Measurements from ENCODE around the gene CIC.

CIC gene

DNA sequence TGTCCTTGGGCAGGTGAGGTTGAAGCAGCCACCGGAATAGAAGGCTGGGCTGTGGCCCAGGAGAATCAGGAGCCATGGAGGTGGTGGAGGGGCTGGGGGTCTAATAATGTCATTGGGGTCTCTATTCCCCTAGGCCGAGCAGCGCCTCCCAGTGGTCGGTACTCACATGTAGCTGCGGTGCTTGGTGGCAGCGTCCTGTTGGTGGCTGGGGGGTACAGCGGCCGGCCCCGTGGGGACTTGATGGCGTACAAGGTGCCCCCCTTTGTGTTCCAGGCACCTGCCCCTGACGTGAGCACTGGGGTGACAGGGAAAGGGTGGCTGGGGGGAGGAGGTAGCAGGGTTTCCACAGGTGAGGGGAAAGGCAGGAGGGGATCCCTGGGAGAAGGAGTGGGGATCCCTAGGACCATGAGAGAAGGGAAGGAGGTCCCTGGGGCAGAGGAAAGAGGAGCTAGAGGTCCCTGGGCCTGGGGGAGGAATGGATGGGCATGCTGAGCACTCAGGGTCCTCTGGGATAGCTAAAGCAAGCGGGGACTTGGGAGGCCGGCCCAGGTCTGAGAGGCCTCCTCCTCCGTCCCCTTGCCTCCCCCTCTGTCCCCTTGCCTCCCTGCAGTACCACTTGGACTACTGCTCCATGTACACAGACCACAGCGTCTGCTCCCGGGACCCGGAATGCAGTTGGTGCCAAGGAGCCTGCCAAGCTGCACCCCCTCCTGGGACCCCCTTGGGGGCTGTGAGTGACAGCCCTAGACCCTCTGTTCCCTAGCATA is 74.5 kb downstream of the CIC start:
- Histone ChIP-seq H3K4me3 (no peak overlapping the region), H3K4me1 (no peaks in the 10 kb centered on the region), H3K27ac (no peak overlapping the region), H3K9me3 (no peaks in the 10 kb centered on the region), H3K27me3 (no peaks in the 10 kb centered on the region), H3K36me3 (peaks cover 13 to 69% (median 42%) of the 10 kb centered on the region in 3 donors)
- intact Hi-C loops (cut with DNase I; ENCODE audit: low total_unique reads): no loop called here
- no peak for TF ChIP-seq CTCF (IDR thresholded peaks at IDR 0.05)
- DNase-seq: no peak

- peaks cover 13 to 74% (median 45%) of the 10 kb centered on the region in 3 donors for H3K36me3 ChIP-seq
- no peak for DNase-seq
- H3K9me3 ChIP-seq: no peaks in the 10 kb centered on the region
- H3K27ac ChIP-seq: no peak overlapping the region
- TF ChIP-seq CTCF (IDR thresholded peaks at IDR 0.05): no peak
- intact Hi-C loops (cut with DNase I; ENCODE audit: low total_unique reads): no loop called here
- H3K27me3 ChIP-seq: no peaks in the 10 kb centered on the region
- H3K4me1 ChIP-seq: no peaks in the 10 kb centered on the region
- H3K4me3 ChIP-seq: no peak overlapping the region
These were observed 75.4 kb downstream of the CIC start for GRCh38 chr19:42344336-42344893.

All from tibial artery (tissue), 4 donors.